GM19468 (cell line): Measurements from ENCODE around the gene NFKB1.
A peak's percentile ranks its signal among the peaks of the same experiment; 100 is the strongest.
"Not testable (repeated sequence)": the region's sequence is repeated elsewhere in the genome, so short reads cannot be mapped to it uniquely, and the experiment has no call there.

Source experiments
- ATAC-seq: cut with Tn5 transposase; IDR thresholded peaks from one replicate; pipeline ENCODE4 v1.9.1; 2021; ENCODE audit warnings: mild to moderate bottlenecking, moderate library complexity, moderate number of reproducible peaks; ENCODE audit not compliant: unreplicated experiment; ENCODE audit errors: extremely low read depth

The NFKB1 gene

GRCh38 chr4:102560571-102561341 lies 59.6 kb downstream of the NFKB1 start:
- ATAC-seq = no peak

GRCh38 chr4:102563000-102563399 lies 61.8 kb downstream of the NFKB1 start:
- ATAC-seq = no peak

GRCh38 chr4:102564399-102565059 lies 63.4 kb downstream of the NFKB1 start:
- peak; percentile 60 for ATAC-seq

GRCh38 chr4:102565696-102566095 lies 64.5 kb downstream of the NFKB1 start:
- ATAC-seq = no peak

- ATAC-seq = no peak
These were observed 65.3 kb downstream of the NFKB1 start for GRCh38 chr4:102566426-102566825.

- ATAC-seq = no peak
These were observed 66.3 kb downstream of the NFKB1 start for GRCh38 chr4:102567427-102567826.

GRCh38 chr4:102569200-102569599 lies 68.0 kb downstream of the NFKB1 start:
- no peak for ATAC-seq

- ATAC-seq = not testable (repeated sequence)
These were observed 69.1 kb downstream of the NFKB1 start for GRCh38 chr4:102570211-102570610.

- no peak for ATAC-seq
These were observed 71.3 kb downstream of the NFKB1 start for GRCh38 chr4:102572452-102572851.

GRCh38 chr4:102574317-102574716 lies 73.2 kb downstream of the NFKB1 start:
- no peak for ATAC-seq

GRCh38 chr4:102575369-102576129 lies 74.4 kb downstream of the NFKB1 start:
- no peak for ATAC-seq

- no peak for ATAC-seq
These were observed 77.1 kb downstream of the NFKB1 start for GRCh38 chr4:102578270-102578669.

- ATAC-seq = no peak
These were observed 77.7 kb downstream of the NFKB1 start for GRCh38 chr4:102578819-102579218.

- no peak for ATAC-seq
These were observed 78.8 kb downstream of the NFKB1 start for GRCh38 chr4:102579794-102580462.

- ATAC-seq = no peak
These were observed 79.3 kb downstream of the NFKB1 start for GRCh38 chr4:102580463-102580842.

- no peak for ATAC-seq
These were observed 82.9 kb downstream of the NFKB1 start for GRCh38 chr4:102584091-102584490.

GRCh38 chr4:102585329-102585728 lies 84.2 kb downstream of the NFKB1 start:
- ATAC-seq = no peak

- ATAC-seq = no peak
These were observed 85.0 kb downstream of the NFKB1 start for GRCh38 chr4:102586002-102586643.

- no peak for ATAC-seq
These were observed 85.5 kb downstream of the NFKB1 start for GRCh38 chr4:102586644-102587021.

GRCh38 chr4:102589743-102590142 lies 88.6 kb downstream of the NFKB1 start:
- ATAC-seq = no peak
